GM20431 (cell line): ENCODE measurements around the gene KANK3.
"Not testable (repeated sequence)": the region's sequence is repeated elsewhere in the genome, so short reads cannot be mapped to it uniquely, and the experiment has no call there.

Experiments used
- in situ Hi-C: fragments of 300-500 bp; cut with MseI, MboI; formaldehyde crosslinking; loops from one replicate; pipeline ENCODE4 v1.15.0; 2020; ENCODE audit warnings: low sequenced_read_pairs; ENCODE audit not compliant: unreplicated experiment

Gene KANK3

GRCh38 chr19:8342684-8343482 is at the start of gene KANK3:
KANK3 (minus strand) TSS chr19:8343262; CDS start chr19:8337828, 5,434 bp downstream.
- in situ Hi-C loops = no loop called here

DNA sequence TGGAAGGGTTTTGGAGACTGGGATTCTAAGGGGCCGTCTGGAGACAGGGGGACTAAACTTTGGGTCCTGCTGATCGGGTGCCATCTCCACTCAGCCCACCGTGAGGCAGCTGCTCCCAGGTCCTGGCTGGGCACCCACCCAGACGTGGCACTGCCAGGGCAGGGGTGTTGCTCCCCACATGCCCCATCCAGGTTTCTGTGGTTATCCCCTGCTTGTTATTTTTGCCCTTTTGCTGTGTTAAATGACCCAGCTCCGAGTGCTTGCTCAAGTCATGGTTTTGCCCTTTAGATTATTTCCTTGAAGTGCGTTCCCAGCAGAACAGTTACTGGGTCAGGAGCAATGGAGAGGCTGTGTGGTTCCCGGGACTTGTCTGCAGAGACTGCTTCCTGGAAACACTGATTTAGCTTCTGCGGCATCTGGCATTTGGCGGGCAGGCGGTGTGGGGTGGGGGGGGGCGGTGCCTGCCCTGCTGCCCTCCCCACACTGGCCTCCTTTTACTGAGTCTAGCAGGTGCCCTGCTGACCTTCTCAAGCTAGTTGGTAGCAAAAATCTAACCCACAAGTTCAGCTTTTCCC is 49.0 kb upstream of the KANK3 start:
- in situ Hi-C loops = no loop called here

GRCh38 chr19:8391198-8392016 is 48.3 kb upstream of the KANK3 start:
- in situ Hi-C loops = no loop called here

DNA sequence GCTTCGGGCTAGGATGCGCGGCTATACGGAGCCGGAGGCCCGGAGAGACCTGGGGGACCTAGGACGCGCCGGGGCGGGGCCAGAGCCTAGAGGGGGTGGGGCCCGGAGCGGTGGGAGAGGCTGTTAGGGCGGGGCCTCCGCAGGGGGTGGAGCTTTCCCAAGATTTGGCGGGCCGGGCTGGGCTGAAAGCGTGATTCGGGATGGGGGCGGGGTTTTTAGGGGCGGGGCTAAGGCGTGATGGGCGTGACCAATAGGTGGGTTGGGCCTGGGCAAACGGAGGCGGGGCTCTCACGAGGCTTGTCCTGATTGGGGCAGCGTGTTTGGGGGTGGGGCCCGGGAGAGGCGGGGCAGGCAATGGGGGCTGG is 47.5 kb upstream of the KANK3 start:
- in situ Hi-C loops = no loop called here

DNA sequence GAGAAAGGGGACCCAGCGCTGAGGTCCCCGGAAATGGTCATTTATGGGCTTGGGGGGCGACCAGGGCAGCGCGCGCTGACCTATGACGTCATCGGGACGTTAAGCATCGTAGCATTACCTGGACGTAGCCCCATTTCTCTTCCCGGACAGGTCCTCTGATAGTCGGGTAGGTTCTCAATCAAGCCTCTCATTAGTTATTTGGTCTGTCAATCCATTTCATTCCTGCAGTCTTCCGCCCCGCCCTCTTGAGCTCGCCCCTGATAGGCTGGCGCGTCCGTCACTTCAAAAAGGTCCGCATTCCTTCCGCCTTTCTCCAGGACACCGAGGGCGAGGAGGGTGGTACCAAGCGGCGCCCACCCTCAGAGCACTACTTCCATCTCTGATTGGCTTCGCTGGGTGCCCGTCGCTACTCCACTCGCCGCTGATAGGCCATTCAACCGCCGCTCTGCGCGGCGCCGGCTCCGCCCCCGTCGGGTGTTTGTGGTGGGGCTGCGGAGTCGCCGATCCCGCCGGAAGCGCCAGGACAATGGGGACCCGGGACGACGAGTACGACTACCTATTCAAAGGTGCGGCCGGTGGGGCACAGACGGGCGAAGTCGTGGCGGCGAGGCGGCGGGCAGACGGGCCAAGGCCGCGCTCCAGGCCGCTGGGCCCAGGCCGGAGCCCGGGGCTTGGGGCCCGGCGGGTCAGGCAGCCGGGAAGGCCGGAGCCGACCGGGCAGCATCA is 47.0 kb upstream of the KANK3 start, which contains the start of gene RAB11B:
Gene RAB11B (plus strand): TSS at position 470 of the 726 bp plus-strand sequence. CDS start 57 bp downstream, at position 527.
- in situ Hi-C loops = no loop called here

DNA sequence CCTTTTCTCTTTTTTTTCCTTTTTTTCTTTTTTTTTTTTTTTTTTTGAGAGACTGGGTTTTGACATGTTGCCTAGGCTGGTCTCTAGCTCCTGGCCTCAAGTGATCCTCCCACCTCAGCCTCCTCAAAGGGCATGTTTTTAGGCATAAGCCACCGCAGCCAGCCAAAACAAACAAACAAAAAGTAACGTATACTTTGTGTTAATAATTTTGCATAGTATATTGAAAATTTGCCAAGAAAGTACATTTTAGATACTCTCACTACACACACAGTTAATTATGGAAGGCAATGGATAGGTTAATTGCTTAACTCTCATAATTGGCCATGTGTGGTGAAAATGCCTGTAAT is 45.5 kb upstream of the KANK3 start:
- in situ Hi-C loops = no loop called here

DNA sequence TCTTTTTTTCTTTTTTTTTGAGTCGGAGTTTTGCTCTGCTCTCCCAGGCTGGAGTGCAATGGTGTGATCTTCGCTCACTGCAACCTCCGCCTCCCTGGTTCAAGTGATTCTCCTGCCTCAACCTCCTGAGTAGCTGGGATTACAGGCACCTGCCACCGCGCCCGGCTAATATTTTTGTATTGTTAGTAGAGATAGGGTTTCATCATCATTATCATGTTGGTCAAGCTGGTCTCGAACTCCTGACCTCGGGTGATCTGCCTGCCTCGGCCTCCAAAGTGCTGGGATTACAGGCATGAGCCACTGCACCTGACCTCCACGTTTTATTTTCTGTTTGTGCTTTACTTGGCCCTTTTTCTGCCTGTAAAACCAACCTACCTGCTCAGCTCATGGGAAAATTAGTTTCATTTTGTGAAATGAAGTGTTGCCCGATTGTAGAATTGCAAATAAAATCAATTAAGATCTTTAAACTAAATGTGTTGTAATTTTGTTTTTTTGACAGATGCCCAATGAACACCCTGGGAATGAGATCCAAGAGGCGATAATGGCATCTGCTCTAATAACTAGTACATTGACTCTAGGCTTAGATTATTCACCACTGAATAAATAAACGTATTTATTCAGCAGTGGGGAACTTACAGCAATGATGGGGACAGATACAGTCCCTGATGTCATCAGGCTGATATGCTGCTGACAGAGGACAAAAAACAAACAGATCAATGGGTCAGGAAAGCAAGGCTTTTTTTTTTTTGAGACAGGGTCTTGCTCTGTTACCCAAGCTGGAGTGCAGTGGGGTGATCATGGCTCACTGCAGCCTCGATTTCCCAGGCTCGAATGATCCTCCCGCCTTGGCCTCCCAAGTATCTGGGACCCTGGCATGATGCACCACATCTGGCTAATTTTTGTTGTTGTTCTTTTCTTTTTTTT is 44.9 kb upstream of the KANK3 start:
- in situ Hi-C loops = no loop called here

DNA sequence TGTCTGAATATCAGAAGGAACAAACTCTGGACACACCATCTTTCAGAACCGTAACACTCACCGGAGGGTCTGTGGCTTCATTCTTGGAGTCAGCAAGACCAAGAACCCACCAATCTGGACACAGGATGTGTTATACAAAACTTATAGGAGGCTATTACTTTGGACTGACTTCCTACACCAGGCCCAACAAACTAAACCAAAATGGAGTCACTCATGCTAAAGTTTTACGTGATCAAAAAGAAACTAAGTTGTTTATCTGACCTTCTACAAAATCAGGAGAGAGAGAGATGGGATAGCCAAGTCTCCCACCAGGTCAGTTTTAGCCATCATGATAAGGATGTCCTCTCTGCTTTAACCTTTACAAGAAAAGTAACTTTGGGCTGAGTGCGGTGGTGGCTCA is 43.9 kb upstream of the KANK3 start:
- in situ Hi-C loops = no loop called here

GRCh38 chr19:8386419-8386818 is 43.4 kb upstream of the KANK3 start:
- in situ Hi-C loops = not testable (repeated sequence)

- in situ Hi-C loops = not testable (repeated sequence)
Measured at GRCh38 chr19:8385566-8385965, 42.5 kb upstream of the KANK3 start.

DNA sequence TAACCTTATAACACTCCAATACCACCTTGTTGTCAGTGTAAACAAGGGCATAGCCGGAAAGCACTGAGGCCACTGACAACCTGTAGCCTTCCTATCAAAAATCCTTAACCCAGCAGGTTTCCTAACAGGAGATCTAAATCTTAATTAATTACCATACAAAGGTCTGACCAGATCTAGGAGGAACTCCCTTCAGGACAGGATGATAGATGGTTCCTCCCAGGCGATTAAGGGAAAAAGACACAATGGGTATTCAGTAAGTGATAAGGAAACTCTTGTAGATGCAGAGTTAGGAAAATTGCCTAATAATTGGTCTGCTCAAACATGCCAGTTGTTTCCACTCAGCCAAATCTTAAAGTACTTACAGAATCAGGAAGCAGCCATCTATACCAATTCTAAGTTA is 42.0 kb upstream of the KANK3 start:
- in situ Hi-C loops = not testable (repeated sequence)

DNA sequence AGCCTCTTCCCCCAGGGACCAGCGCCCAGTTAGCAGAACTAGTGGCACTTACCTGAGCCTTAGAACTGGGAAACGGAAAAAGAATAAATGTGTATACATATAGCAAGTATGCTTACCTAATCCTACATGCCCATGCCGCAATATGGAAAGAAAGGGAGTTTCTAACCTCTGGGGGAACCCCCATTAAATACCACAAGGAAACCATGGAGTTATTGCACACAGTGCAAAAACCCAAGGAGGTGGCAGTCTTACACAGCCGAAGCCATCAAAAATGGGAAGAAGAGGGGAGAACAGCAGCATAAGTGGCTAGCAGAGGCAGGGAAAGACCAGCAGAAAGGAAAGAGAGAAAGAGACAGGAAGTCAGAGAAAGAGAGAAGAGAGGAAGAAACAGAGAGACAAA is 41.5 kb upstream of the KANK3 start:
- in situ Hi-C loops = not testable (repeated sequence)

DNA sequence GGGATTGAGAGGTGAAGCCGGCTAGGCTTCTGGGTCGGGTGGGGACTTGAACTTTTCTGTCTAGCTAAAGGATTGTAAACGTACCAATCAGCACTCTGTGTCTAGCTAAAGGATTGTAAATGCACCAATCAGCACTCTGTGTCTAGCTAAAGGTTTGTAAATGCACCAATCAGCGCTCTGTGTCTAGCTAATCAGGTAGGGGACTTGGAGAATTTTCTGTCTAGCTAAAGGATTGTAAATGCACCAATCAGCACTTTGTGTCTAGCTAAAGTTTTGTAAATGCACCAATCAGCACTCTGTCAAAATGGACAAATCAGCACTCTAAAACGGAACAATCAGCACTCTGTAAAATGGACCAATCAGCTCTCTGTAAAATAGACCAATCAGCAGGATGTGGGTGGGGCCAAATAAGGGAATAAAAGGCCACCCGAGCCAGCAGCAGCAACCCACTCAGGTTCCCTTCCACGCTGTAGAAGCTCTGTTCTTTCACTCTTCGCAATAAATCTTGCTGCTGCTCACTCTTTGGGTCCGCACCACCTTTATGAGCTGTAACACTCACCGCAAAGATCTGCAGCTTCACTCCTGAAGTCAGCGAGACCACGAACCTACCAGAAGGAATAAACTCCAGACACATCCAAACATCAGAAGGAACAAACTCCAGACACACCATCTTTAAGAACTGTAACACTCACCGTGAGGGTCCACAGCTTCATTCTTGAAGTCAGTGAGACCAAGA is 36.3 kb upstream of the KANK3 start:
- in situ Hi-C loops = not testable (repeated sequence)

GRCh38 chr19:8377598-8377997 is 34.5 kb upstream of the KANK3 start:
- in situ Hi-C loops = no loop called here

GRCh38 chr19:8376373-8376974 is 33.4 kb upstream of the KANK3 start:
- in situ Hi-C loops = not testable (repeated sequence)

DNA sequence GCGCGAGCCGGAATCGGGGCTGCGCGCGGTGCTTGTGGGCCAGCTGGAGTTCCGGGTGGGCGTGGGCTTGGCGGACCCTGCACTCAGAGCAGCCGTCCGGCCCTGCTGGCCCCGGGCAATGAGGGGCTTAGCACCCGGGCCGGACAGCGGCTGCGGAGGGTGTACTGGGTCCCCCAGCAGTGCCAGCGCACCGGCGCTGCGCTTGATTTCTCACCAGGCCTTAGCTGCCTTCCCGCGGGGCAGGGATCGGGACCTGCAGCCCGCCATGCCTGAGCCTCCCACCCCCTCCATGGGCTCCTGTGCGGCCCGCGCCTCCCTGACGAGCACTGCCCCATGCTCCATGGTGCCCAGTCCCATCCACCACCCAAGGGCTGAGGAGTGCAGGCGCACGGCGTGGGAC is 32.7 kb upstream of the KANK3 start:
- in situ Hi-C loops = not testable (repeated sequence)

GRCh38 chr19:8373867-8374813 is 31.1 kb upstream of the KANK3 start:
- in situ Hi-C loops = no loop called here
